ENCODE measurements around the gene NDUFA13. TPM values are rescaled to one million over a fixed set of nuclear protein-coding genes. Genes with fewer than 3 reads are reported as not detected.

The NDUFA13 gene
- total RNA-seq, 1 experiment from 2014 or later: 489 TPM

GRCh38 chr19:19542507-19542906, 26.5 kb downstream of the NDUFA13 start:
- H3K27me3 Mint-ChIP-seq (ENCODE audit: low read depth): peaks cover 25% of the 10 kb centered on the region
- Histone ChIP-seq H2BK20ac (ENCODE audit: low read depth, low read length, poor library complexity, severe bottlenecking) (no peak overlapping the region), H2AK5ac (ENCODE audit: insufficient read length, low read length) (no peak overlapping the region), H3K14ac (ENCODE audit: insufficient read depth, low read length) (no peak overlapping the region), H3K27me3 (ENCODE audit: insufficient read depth, low read length) (peaks cover 2% of the 10 kb centered on the region; the same call in 1 of the 2 replicates), H2AFZ (ENCODE audit: low read length) (no peak overlapping the region), H4K20me1 (ENCODE audit: control insufficient read depth, insufficient read depth, insufficient read length) (no peaks in the 10 kb centered on the region), H3K9ac (ENCODE audit: extremely low read depth, insufficient read length, low read length) (no peak overlapping the region), H4K91ac (ENCODE audit: insufficient read length, low read depth, low read length) (no peak overlapping the region), H2BK12ac (ENCODE audit: insufficient read length, low read depth, low read length) (no peak overlapping the region), H3K4ac (ENCODE audit: low read depth, low read length) (no peak overlapping the region), H2BK120ac (ENCODE audit: low read depth, low read length, poor library complexity, severe bottlenecking) (no peak overlapping the region), H3K27ac (ENCODE audit: insufficient read length, low read depth, low read length) (no peak overlapping the region), H3K9me3 (ENCODE audit: control insufficient read depth, low read depth, low read length) (no peaks in the 10 kb centered on the region), H4K8ac (replicated peaks; ENCODE audit: insufficient read length, low read depth, low read length) (no peak overlapping the region), H2BK15ac (ENCODE audit: low read depth, low read length) (no peak overlapping the region), H3K4me2 (ENCODE audit: insufficient read depth, insufficient read length, low read length) (no peak overlapping the region), H3K23me2 (ENCODE audit: insufficient read length, low read depth, low read length, poor library complexity, severe bottlenecking) (peaks cover 14% of the 10 kb centered on the region), H3K4me1 (ENCODE audit: insufficient read depth, low read length) (no peaks in the 10 kb centered on the region), H4K5ac (ENCODE audit: insufficient read length, low read depth, low read length) (no peak overlapping the region), H3K56ac (ENCODE audit: insufficient read length, low read depth, low read length) (no peak overlapping the region), H2BK5ac (ENCODE audit: insufficient read length, low read length) (no peak overlapping the region), H3T11ph (ENCODE audit: low read length) (no peak overlapping the region), H3K79me1 (ENCODE audit: insufficient read depth, low read depth, low read length, poor library complexity, severe bottlenecking) (no peaks in the 10 kb centered on the region), H3K23ac (ENCODE audit: insufficient read length, low read depth, low read length) (no peak overlapping the region), H3K18ac (ENCODE audit: insufficient read length, low read depth, low read length) (no peak overlapping the region), H3K79me2 (ENCODE audit: insufficient read depth, low read length) (no peaks in the 10 kb centered on the region)
- no CpG with 5 or more reads among the region's 12 CpGs for WGBS (ENCODE audit: extremely low coverage, insufficient read length, low lambda C conversion rate)
- peaks cover 2 to 4% (median 2%) of the 10 kb centered on the region in 3 experiments; a peak in 4 of 7 replicates for H3K36me3 Mint-ChIP-seq (ENCODE audit: insufficient read depth in 1 of 3, low read depth in 3 of 3)
- H3K4me1 Mint-ChIP-seq: peaks cover 7 to 15% of the 10 kb centered on the region in 2 experiments
- H3K9me3 Mint-ChIP-seq: no peaks in the 10 kb centered on the region
- no peak overlapping the region; a peak in 1 of 7 replicates for H3K27ac Mint-ChIP-seq
- no peak overlapping the region for H3K4me3 Mint-ChIP-seq
- DNase-seq: no peak
- TF ChIP-seq, protein P1, sequence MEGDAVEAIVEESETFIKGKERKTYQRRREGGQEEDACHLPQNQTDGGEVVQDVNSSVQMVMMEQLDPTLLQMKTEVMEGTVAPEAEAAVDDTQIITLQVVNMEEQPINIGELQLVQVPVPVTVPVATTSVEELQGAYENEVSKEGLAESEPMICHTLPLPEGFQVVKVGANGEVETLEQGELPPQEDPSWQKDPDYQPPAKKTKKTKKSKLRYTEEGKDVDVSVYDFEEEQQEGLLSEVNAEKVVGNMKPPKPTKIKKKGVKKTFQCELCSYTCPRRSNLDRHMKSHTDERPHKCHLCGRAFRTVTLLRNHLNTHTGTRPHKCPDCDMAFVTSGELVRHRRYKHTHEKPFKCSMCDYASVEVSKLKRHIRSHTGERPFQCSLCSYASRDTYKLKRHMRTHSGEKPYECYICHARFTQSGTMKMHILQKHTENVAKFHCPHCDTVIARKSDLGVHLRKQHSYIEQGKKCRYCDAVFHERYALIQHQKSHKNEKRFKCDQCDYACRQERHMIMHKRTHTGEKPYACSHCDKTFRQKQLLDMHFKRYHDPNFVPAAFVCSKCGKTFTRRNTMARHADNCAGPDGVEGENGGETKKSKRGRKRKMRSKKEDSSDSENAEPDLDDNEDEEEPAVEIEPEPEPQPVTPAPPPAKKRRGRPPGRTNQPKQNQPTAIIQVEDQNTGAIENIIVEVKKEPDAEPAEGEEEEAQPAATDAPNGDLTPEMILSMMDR (conservative IDR thresholded peaks at IDR 0.05): no peak

All from H9 (cell line).